Retina (tissue), 1 donor: ENCODE results near the gene C16orf95.
A peak's percentile ranks its signal among the peaks of the same experiment; 100 is the strongest.
"Not testable (repeated sequence)": the region's sequence is repeated elsewhere in the genome, so short reads cannot be mapped to it uniquely, and the experiment has no call there.

Experiments used
- DNase-seq: peaks from one replicate; pipeline ENCODE4 v3.0.0-alpha.2; 2016

C16orf95 gene, protein sequence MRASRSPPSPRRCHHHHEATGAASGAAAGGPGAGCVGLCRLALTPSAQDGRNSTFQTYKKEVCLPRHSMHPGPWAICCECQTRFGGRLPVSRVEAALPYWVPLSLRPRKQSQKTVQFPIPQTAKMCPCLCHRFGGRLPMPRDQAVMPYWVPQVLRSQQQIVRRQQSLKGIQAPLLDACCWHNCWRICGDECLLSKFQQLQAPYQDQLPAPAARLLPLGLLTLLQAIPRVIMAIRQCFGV

DNA sequence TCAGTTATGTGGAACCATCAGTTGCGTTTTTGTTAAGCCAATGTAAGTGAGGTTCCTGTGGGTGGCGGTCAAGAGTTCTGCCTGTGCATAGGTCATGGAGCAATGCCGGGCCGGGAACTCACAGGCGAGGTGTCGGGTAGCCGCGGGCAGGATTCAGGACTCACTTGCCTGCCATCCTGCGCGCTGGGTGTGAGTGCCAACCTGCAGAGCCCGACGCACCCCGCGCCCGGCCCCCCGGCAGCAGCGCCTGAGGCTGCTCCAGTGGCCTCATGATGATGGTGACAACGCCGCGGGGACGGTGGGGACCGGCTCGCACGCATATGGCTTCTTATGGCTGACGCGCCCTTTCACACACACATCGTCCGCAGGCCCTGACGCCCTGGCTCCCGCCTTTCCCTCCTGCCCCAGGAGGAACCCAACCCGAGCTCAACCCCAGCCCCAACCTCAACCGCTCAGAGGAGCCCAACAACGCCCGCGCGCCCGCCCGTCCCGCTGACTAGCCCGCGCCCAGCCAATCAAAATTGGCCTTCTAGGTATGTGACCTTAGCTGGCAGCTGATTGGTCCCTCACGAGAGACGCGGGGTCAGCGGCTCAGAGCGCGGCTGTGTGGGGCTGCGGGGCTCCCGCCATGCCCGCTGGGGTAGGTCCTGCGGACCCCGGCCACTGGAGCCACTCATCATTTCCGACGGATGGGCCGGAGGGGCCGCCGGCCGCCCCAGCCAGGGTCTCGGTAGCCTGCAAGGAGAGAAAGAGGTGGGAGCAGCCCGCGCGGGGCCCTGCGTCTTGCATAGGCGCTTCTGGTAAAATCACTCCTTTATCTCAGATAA, at the start of gene C16orf95:
Gene C16orf95, minus strand, starts transcription at position 470 of the 827 bp plus-strand sequence. Its CDS starts 150 bp downstream, at position 320.
- peak; percentile 99 for DNase-seq

DNA sequence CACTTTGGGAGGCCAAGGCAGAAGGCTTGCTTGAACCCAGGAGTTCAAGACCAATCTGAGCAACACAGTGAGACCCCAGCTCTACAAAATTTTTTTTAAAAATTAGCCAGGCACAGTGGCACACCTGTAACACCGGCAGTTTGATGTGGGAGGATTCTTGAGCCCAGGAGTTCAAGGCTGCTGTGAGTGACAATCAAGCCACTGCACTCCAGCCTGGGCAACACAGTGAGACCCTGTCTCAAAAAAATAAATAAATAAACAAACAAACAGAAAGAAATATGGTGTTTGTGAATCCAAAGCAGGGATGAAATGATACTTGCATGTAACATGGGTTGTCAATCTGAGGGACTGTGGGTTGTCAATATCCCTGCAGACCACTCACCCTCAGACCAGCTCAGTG, 49.7 kb upstream of the C16orf95 start:
- DNase-seq = no peak

DNA sequence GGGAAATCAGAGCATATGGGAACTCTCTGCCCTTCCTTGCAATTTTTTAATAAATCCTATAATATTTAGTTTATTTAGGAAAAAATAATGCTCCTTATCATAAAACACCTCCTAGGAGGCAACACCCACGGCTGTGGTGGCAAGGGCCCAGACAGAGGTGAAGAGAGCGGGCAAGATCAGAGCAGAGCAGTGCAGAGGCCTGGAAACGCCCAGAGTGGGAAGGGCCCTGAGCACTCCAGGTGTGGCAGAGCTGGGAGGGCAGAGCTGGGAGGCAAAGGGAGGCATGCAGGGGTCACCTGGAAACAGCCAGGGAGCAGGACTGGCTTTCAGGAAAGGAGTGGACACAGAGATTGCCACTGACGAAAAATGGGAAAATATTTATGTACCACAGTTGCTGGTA, 49.1 kb upstream of the C16orf95 start:
- DNase-seq = no peak

DNA sequence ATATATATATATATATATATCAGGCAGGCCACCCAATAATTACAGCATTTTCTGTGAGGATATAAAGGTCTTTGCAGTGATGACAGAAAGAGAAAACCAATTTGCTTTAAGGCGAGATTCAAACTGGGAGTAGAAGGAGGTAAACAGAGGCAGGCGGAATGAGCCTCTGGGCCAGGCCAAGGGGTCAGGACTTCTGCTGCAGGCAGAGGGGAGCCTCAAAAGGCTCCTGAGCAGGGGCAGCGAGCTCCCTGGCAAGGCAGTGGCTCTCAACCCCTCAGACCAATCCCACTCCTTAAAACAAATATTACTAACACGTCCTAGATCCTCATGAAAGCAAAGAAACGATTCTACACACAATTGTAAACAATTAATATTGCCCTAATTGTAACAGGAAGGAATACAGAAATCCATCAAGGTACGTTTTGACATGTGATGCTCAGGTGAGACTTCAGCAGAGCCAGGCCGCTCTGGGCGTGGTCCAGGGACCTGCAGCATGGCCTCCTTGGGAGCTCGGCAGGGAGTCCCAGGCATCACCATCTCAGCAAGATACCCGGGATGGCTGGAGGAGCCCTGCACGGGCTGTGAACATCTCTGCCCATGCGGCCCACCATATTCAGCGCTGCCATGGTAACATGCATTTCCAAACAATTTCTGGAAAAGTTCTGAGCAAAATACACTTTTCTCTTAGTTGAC, 48.0 kb upstream of the C16orf95 start:
- no peak for DNase-seq

DNA sequence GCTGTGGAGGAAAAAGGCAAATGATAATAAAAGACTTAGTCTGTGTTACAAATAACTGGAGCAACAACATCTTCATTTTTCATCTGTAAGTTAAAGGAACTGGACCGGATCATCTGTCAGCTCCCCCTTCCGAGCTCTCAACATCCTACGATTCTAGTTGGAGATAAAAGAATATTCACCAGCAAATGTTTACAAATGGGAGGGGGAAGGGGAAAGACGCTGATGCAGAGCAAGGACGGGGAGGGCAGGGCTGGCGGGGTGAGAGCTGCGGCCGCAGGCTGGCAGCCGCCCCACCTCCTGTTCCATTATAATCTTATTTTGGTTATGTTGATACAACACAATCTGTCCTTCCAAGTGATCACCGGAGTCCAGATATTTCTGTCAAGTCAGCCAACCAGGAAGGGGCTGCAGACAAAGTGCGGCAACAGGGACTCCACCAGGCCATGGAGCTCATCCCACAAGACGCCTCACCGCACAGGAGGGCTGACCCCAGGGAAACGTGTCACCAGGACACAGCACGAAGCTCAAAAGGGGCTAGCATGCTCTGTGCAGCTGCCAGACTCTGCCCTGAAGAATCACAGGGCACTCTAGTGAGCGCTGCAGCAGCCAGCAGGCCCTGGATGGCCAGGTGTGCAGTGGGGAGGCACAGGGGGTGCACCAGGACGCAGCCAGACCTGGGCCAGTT, 46.7 kb upstream of the C16orf95 start:
- DNase-seq = peak; percentile 20

DNA sequence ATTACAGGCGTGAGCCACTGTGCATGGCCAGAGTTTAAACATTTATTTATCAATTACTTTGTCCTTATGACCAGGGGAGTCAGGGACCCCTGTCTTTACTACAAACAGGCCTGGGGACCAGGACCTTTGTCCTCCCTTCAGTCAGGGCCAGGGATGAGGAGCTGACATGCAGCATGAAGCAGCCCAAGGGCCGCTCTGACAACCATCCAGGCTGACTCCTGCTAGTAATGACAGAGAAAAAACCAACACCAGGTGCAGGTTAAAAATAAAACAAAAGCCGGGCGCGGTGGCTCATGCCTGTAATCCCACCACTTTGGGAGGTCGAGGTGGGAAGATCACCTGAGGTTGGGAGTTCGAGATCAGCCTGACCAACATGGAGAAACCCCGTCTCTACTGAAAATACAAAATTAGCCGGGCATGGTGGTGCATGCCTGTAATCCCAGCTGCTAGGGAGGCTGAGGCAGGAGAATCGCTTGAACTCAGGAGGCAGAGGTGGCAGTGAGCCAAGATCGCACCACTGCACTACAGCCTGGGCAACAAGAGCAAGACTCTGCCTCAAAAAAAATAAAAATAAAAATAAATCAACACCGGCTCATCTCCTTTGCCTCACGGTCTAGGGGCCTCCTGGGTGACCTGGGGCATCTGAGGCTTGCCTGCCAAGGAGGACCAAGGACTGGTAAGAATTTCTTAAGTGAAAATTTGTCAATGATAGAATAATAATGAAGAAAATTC, 45.8 kb upstream of the C16orf95 start:
- DNase-seq = not testable (repeated sequence)

DNA sequence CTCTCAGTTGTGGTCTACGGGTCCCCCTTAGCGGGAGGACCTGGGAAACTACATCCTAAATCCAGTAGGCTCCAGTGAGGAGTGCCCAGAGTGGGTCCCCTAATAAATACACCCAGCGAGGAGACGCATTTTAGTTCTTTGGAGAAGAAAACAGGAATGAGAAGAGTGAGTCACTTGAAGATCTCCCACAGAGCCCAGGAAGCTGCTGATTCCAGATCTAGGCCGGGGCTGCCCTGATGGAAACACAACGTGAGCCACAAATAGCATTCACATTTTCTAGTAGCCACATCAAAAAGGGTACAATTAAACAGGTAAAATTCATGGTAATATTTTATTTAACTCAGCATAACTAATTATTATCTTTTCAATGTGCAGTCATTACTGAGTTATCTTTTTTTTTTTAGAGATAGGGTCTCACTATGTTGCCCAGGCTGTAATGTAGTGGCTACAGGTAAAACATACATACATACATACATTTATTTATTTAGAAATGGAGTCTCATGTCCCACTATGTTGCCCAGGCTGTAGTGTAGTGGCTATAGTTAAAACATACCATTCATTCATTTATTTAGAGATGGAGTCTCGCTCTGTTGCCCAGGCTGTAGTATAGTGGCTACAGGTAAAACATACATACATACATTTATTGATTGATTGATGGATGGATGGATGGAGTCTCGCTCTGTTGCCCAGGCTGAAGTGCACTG, 44.9 kb upstream of the C16orf95 start:
- no peak for DNase-seq

DNA sequence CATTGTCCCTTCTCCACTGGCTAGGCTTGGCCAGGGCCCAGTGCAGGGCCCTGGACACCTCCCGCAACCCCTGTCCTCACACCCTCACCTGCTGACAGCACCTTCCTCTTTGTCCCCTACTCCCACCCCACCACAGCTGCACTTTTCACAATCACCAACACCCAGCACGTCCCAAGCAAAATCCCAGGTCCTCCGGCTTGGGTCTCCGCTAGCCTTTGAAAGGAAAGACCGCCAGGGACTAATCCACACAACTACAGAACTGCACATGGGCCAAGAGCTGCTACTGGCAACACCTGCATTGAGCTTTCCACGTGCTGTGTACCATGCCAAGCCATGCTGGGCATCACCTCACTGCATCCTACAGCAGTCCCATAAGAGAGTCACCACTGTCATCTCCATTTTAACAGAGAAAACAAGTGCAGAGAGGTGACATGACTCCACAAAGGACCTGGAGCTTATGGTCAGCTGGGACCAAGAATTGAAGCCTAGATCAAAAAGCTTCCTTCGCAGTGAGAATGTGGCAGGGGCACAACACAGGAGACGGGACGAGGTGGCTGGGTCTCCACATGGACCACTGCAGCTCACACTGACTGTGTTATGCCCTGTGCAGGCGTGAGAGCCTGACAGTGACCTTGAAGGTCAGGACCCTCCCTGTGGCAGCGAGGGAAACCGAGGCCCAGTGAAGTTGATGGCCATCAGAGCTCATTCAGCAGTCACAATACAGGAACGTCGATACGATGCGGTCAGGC, 43.8 kb upstream of the C16orf95 start:
- DNase-seq = no peak

DNA sequence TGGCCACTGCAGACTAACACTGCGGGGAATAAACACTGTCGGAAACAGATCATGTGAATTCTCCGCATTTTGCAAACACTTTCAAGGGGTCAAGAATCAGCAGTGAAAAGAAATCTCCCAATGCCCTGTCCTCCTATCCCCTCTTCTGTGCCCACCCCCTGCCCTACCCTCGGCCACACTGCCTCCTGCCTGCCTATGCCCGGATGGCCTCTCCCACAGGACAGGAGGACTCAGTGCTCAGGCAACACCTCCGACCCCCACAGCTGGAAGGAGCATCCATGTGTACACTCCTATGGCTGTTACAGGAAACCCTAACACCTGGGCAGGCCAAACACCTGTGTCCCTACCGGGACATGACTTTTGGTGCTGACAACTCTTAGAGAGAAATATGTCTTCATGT, 41.9 kb upstream of the C16orf95 start:
- DNase-seq = no peak

DNA sequence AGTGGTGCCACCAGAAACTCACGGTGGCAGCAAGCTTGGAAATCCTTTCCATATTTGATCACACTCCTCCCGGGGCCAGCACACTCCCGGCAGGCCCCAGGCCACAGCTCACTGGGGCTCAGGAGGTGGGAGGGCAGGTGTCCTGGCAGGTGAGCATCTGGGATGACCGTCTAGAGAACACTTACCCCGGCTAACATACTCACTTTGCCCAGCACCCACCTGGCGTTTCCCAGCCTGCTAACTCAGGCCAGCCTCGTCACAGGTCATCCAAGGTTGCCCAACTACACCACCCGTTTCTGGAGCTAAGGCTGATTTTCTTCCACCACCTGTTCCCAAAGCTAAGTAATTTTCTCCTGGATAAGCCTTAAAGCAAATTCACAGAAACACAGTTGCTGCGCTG, 41.5 kb upstream of the C16orf95 start:
- DNase-seq = no peak

DNA sequence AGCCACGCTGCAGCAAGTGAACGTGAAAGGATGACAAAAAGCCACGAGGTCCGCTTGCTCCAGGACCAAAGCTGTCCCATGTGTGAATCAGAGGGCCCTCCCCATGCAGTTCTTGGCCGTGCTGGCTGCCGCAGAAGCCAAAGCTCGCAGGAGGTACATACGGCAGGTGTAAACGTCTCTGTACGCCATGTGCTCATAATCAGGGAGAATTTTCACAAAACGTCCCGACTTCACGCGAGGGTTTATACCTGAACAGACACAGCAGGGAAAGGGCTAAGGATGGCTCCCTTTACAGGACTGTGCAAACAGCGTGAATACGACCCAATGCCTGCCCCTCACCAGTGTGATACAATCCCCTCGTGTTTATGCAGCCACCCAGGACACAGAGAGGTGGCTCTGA, 41.1 kb upstream of the C16orf95 start:
- no peak for DNase-seq

DNA sequence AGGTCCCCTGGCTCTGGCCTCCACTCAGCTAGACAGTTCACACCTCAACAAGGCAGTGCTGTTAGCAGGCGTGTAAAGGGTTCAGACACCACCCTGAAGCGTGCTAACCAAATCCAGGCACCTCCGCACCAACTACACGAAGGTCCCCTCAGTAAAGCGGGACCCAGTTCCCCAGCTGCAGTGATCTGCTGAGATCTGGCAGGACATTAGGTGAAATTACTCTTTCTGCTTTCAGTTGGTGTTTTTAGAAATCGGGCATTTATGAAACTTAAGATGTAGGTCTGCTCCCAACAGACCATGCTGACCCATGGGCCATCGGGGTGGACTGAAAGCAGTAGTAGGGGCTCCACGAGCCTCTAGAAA, 39.3 kb upstream of the C16orf95 start:
- DNase-seq = no peak

DNA sequence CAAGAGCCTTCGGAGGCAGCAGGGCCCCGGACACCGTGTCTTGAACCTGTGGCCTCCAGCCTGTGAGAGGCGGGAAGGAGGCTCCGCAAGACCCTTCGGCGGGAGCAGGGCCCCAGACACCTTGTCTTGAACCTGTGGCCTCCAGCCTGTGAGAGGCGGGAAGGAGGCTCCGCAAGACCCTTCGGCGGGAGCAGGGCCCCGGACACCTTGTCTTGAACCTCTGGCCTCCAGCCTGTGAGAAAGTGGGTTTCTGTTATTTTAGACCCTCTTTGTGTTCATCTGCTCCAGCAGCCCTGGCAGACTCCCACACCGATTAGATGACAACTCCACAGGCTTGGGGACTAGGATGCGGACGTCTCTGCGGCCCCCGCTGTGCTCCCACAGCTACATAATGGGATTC, 36.4 kb upstream of the C16orf95 start:
- no peak for DNase-seq

DNA sequence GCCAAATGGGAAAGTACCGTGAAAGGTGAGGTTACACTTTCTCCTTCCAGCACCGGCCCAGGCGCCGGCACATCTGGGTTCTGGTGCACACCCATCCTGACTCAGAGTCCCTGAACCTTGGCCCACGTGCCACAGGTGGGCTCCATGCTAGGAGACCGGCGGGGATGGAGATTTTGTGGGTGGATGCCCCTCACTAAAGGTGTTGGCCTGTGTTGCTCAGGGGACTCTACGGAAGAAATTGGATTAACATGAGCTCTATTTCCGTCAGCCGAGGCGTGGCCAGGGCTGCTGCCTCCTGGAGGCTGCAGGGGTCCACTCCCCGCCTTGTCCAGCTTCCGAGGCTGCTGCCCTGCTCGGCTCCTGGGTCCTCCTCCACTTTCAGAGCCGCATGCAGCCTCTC, 35.6 kb upstream of the C16orf95 start:
- no peak for DNase-seq

DNA sequence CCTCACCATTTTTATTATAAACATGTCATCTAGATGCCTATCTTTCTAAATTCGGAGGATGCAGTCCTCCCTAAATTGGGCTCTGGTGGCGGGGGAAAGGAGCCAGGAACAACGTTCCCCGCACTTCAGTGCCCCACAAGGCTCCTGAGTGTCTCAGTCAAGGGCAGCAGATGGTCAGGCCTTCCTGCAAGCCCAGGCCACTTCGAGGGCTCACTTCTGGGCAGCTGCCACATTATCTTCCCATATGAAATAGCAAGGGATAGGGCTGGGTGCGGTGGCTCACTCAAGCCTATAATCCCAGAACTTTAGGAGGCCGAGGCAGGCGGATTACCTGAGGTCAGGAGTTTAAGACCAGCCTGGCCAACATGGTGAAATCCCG, 34.1 kb upstream of the C16orf95 start:
- peak; percentile 57 for DNase-seq

DNA sequence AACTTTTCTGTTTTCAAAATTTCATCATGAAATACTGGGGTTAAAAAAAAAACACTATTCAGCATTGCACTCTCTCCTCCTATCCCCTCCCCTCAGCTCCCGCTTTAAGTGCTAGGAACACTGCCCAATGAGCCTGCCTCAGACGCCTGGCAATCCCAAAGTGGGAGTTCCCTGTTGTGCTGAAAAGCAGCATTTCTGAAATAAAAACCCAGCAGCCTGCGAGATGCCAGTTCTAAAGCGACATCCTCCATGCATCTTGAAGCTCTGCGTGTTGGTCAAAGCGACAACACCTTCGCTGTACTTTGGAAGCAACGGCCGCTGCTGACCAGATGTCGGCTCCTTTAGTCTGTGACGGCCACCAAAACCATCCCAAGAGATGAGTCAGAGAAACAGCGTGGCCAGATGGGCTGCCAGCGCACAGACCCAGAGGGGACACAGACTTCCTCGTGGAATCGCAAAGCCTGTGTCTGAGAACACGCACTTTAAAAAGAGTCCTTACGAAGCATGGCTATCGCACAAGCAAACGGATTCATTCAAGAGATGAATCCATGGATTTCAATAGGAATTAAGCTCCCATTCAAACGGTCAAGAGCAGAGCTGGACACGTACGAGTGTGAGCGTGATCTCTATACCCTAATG, 33.6 kb upstream of the C16orf95 start:
- peak; percentile 60 for DNase-seq

DNA sequence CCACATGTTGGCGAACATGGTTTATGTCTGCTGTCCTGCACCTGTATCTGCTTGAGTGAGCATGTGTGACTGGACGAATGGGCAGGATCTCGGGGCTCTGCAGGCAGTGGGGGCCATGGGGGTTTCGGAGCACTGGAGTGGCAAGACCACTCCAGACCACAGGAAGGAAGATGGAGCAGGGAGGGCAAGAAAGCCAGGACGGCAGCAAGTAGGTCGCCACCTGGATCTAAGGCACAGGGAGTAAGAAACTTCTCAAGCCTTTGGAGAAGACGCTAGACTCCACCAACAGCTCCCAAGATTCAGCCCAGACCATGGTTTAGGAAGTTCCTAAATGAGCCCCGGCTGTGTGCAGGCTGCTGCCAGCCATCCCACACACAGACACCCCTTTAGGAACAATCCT, 32.8 kb upstream of the C16orf95 start:
- DNase-seq = peak; percentile 25

DNA sequence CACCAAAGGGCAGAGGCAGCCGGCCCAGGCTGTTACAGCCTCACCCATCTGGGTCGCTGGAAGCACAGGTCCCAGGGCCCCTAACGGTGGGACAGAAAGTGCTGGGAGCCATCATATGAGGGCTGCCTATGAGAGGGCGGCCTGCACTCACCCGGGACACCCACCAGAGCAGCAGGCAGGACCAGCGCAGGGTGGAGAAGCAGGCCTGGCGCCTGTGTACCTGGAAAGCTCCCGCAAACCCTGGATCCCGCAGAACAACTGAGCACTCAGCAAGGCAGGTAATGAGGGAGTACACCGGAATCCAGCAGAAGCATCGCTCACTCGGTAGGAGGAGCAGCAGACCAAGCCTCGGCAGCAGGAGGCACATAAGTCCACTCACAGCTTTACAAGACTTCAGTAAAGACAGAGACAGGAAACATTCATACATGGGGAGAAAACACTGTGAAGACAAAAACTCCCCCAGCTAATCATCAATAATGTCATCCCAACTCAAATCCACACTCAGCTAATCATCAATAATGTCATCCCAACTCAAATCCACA, 31.5 kb upstream of the C16orf95 start:
- no peak for DNase-seq

DNA sequence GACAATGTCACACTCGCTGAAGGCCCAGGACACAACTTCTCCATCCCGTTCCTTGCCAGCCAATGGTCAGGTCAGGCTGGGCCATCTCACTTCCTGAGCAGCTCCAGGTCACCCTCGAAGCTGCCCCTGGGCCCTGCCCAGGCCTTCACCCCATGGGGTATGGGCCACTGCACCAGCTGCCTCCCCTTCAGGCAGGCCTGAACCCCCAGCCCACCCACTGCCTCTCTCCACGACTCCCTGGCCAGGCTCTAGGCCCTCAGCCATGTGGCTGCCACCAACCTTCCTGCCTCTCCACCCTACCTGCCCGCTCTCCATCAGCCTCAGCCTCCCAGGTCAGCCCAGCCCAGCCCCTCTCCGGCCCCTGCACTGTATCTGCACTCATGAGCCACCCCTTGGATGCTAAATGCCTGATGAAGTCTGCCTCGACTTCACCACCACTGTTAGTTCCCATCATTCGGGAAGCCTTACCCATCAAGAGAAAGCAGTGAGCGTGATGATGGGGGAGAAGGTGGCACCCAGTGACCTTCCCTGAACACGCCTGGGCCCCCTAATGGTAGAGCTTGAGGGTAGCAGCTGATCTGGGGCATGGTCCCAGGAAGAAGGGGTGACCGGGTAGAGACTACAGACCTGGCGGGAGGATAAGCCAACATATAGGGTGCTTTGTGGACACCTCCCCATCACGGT, 30.9 kb upstream of the C16orf95 start:
- DNase-seq = no peak
